Measurements from ENCODE around the gene CHCT1.
"Not testable (repeated sequence)": the region's sequence is repeated elsewhere in the genome, so short reads cannot be mapped to it uniquely, and the experiment has no call there.

The CHCT1 gene

GRCh38 chr17:60401819-60402218, 20.5 kb upstream of the CHCT1 start:
- DNase-seq: no peak

- DNase-seq: no peak
These were observed 18.8 kb upstream of the CHCT1 start for GRCh38 chr17:60403523-60403810.

GRCh38 chr17:60403962-60404361, 18.3 kb upstream of the CHCT1 start:
- no peak for DNase-seq

- no peak for DNase-seq
These were observed 15.4 kb upstream of the CHCT1 start for GRCh38 chr17:60406887-60407286.

- DNase-seq: no peak
These were observed 12.3 kb upstream of the CHCT1 start for GRCh38 chr17:60410001-60410400.

- no peak for DNase-seq
These were observed 9.6 kb upstream of the CHCT1 start for GRCh38 chr17:60412701-60413100.

GRCh38 chr17:60415146-60415545, 7.1 kb upstream of the CHCT1 start:
- DNase-seq: no peak

- DNase-seq: no peak
These were observed 5.8 kb upstream of the CHCT1 start for GRCh38 chr17:60416368-60416925.

- not testable (repeated sequence) for DNase-seq
These were observed 3.3 kb upstream of the CHCT1 start for GRCh38 chr17:60419003-60419402.

- DNase-seq: not testable (repeated sequence)
These were observed 2.4 kb upstream of the CHCT1 start for GRCh38 chr17:60419875-60420274.

GRCh38 chr17:60421273-60422161, 772 bp upstream of the CHCT1 start:
- peak in 1 of 2 experiments; percentile 7 for DNase-seq

GRCh38 chr17:60423865-60424264, 1.6 kb downstream of the CHCT1 start:
- no peak for DNase-seq

GRCh38 chr17:60425626-60426025, 3.3 kb downstream of the CHCT1 start:
- no peak for DNase-seq

GRCh38 chr17:60426596-60426995, 4.3 kb downstream of the CHCT1 start:
- no peak for DNase-seq

GRCh38 chr17:60428491-60428890, 6.2 kb downstream of the CHCT1 start:
- not testable (repeated sequence) for DNase-seq

- not testable (repeated sequence) for DNase-seq
These were observed 8.3 kb downstream of the CHCT1 start for GRCh38 chr17:60430561-60430960.

- not testable (repeated sequence) for DNase-seq
These were observed 11.0 kb downstream of the CHCT1 start for GRCh38 chr17:60433021-60433997.

- DNase-seq: peak; percentile 51 to 61
These were observed 13.2 kb downstream of the CHCT1 start for GRCh38 chr17:60435244-60436167.

- no peak for DNase-seq
These were observed 14.4 kb downstream of the CHCT1 start for GRCh38 chr17:60436676-60437075.

- DNase-seq: no peak
These were observed 17.2 kb downstream of the CHCT1 start for GRCh38 chr17:60439501-60439900.

- DNase-seq: no peak
These were observed 20.2 kb downstream of the CHCT1 start for GRCh38 chr17:60442271-60443173.
